NCI-H1694 (cell line): ENCODE measurements around the gene MCOLN3.

Source experiments
- DNase-seq: peaks from one replicate; lab custom pipeline; 2025; lab: John Stamatoyannopoulos, UW

MCOLN3 gene, protein sequence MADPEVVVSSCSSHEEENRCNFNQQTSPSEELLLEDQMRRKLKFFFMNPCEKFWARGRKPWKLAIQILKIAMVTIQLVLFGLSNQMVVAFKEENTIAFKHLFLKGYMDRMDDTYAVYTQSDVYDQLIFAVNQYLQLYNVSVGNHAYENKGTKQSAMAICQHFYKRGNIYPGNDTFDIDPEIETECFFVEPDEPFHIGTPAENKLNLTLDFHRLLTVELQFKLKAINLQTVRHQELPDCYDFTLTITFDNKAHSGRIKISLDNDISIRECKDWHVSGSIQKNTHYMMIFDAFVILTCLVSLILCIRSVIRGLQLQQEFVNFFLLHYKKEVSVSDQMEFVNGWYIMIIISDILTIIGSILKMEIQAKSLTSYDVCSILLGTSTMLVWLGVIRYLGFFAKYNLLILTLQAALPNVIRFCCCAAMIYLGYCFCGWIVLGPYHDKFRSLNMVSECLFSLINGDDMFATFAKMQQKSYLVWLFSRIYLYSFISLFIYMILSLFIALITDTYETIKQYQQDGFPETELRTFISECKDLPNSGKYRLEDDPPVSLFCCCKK

DNA sequence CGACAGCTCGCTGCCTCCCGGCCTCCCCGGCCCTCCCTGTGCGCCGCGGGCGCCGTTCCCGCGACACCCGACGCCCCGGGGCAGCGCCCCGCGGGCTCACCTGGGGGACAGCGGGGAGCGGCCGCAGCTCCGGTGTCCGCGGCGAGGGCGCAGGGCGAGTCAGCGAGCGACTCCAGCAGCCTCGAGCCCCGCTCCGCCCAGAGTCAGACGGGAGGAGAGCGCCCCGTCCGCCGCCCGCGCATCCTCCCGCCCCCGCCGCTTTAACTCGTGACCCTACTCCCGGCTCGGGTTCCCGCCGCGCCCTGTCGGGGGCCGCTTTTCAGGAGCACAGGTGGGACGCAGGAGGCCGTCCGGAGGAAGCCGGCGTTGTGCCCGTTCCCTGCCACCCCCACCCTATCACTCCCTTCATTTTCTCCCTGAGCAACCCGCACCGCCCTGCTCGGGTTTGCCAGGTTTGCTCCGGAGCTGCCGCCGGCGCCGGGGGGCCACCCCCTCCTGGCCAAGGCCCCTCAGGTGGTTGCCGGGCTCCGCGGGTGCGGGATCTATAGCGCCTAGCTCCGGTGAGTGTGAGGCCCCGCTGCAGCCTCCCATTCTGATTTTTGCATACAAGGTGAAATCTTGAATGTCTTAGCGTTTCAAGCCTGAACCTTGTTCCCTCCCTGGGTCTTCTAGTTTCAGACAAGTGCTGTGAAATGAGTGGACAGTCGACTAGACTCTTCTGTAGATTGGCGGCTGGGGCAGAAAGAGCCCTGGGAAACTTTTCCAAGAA is at the start of gene MCOLN3:
Gene MCOLN3, minus strand, starts transcription at position 205 of the 769 bp plus-strand sequence. CDS start 3,140 bp downstream, outside the sequence.
- no peak for DNase-seq

DNA sequence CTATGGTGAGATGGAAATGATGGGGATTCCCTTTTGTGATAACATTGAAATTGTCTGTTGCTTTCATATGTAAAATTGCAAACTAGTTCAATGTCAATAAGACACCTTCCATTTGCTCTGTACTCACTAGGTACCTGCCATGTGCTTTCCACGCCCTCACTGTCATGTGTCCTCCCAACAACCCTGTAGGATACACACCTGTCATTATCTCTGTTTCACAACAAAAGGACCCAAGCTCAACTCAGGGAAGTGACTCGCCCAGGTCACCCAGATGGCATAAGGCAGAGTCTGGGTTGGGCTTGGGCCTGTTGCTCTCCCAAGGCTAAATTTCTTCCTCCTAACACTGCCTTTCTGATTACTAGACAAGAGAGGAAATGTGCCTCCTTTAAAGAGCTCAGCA is 45.3 kb upstream of the MCOLN3 start:
- no peak for DNase-seq

DNA sequence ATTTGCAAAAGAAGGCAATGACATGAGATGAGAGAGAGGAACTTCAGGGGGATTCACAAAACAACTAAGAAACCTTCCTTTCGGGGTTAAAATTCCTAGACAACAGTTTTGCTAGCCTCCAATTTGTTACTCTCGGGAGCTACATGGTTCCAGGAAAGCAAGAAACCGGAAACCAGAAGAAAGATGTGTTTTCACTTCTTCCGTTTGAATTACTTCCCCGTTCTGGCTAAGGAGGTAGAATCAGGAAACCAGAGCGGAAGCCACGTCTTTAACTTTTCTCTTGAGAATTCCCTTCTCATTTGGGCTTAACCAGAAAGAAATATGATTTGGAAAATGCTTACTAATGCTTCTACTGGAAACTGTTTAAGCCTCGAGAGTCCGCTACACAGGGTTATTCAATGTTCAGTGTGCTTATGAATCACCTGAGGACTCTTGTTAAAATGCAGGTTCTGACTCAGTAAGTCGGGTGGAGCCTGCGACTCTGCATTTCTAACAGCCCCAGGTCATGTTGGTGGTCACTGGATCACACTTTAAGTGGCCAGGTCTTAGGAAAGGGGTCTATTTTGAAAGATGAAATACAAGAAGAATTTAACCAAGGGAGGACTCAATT is 43.5 kb upstream of the MCOLN3 start:
- DNase-seq, result no peak

DNA sequence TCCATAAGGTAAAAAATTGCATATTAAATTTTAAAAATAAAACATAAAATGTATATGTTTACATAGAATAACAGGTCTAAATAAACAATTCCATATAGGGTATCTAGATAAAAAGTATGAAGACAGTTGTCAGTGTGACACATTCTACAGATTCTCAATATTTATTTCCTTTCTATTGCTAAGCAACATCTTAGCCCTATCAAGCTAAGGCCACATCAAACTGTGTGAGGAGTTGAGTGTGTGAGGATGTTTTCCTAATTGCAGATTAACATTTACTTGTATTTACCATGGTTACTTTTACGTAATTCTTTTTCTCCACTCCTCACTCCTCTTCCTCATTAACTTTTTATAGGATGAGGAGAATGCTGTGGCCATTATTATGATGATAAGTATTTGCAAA is 41.9 kb upstream of the MCOLN3 start:
- no peak for DNase-seq

DNA sequence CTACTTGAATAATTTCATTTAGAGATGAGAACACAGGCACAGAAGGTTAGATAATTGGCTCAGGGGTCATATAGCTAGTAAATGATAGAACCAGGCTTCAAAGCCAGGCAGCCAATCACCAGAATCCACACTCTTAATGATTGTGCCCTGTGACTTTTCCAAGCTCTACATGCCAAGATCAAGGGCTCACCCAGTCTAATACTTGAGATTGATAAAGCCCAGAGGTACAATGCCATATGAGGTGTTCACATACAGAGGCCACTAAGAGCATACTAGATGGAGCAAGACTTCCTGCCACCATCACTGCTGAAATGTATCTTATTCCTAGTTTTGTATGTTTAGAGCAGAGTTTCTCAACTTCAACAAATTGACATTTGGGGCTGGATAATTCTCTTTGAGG is 40.9 kb upstream of the MCOLN3 start:
- no peak for DNase-seq

DNA sequence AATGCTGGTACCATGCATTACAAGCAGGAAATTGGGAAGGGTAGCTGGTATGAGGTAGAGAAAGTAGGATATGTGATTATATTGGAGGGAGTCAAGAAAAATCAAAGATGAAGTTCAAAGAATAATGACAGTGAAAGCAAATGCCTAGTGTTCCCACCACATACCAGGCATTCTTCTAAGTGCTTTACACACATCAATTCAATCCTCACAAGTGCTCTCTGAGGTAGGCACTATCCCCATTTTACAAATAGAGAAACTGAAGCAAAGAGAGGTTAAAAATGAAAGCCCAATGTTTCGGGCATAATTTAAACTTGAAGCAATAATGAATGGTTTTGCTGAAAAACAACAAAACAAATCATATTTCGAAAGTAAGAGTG is 40.1 kb upstream of the MCOLN3 start:
- no peak for DNase-seq

DNA sequence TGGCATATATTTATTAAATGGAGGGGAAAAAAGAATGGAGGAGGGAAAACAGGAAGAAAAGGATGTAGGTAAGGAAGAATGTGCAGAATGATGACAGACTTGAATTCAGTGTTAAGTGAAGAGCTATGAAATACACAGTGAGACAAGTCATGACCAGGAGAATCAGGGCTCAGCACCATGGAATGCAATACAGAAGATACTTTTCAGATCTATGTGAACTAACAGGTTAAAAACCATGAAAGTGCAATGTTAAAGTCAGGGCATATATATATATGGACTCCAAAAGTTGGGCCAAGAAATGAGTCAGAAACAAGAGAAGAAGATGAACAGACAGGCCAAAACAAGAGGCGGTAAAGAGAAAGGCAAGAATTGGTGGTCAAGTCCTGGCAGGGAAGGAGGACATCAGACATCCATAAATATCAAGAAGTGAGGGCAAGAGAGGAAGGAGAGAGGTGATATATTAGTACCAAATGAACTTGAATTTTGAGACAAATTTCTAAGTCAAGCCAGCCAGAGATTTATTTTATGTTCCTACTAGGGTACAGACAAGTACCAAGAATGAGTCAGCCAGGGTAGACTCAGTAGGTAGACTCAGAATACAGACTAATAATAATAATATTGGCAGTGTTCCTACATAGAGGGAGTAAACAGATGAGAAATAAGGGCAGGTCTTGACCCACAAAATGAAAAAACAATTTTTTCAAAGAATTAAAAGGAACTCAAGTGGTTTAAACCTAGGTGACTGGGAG is 39.5 kb upstream of the MCOLN3 start:
- DNase-seq, result no peak

DNA sequence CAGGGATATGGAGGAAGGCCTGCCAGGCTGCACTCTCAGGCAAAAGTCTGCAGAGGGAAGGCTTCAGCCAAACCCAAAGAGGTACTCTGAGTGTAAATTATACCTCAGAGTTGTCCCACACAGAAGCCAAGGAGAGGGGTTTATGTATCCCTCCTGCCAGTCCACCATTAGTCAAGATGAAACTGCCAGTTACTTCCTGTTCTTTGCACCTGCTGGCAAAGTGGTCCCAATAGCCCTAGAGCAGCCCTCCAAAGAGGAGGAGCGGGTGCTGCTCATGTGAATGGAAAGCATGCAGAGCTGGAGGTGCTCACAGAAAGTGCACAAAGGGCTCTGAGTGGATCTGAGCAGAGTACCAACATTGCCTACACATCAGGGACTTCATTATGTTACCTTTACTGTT is 37.1 kb upstream of the MCOLN3 start:
- DNase-seq, result no peak

DNA sequence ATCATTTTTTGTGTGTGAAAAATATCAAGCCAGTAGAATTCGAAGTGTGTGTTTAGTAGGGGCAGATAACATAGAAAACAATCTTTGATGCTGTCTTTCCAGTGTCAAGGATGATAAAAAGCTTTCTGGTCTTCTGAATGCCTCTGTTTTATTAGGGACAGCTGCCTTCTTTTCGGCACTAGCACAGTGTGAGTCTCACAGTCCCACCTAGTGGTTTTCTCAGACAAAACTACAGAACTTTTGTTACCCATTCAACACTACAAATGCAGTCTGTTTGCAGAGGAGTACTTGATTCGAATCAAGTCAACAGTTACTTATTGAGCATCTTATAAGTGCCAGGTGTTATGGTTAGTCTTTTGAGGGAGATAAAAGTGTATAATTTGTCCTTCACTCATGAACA is 30.6 kb upstream of the MCOLN3 start:
- no peak for DNase-seq

DNA sequence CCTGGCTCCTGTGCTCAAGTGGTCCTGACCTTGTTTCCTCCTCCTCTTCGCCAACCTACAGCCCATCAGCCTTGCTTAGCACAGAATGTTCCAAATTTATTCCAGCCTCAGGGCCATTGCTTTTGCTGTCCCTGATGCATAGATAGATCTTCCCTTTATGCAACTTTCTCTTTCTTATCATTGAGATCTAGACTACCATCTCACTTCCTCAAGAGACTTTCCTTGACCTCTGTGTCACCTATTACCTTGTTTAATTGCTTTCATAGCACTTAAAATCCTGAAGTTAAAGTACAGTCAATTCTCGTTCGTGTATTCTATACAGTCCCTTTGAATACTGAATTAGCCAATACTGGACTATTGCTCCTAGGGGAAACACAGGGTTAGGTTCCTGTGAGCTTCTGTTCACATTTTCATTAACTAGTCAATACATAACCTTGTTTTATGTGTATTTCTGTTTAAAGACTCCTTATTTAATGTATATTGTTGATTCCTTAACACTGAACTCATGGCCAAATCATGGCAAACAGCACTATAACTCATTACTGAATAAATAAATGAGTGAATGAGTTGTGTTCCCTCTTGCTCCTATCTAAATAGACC is 26.2 kb upstream of the MCOLN3 start:
- no peak for DNase-seq

DNA sequence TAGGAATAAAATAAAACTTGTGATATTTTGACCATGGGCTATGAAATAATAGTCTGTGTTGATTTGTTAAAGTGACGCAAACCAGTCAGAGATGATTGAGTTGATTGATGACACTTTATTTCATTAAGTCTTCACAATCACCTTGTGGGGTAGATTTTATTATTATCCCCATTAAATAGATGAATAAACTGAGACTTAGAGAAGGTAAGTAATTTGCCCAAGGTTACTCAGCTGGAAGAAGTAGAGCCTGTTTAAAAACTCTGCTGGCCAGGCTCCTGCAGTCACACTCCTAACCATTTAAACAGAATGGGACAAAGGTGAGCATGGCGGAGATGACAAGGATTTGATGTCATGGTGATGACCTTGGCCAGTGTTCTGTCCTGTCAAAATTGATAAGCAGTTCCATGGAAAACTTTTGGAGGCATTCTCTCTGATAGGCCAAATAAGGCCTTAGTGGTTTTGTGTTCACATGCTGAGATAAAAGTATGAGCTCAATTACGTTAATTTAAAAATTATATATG is 22.7 kb upstream of the MCOLN3 start:
- no peak for DNase-seq

DNA sequence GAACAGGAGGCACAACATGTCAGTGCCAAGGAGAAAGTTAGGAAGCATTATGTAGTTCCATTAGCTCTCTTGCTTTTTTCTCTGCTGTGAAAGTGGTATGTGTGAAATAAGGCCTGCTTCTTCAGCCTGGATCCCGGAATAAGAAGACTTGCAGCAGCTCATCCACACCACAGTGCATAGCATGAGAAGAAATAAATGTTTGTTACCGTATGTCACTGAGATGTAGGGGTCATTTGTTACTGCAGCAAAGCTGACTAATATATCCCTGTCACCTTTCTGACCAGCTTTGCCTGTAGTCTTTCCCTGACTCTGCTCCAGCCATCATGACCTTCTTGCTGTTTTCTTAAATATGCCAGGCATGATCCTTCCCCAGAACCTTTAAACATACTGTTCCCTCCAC is 20.5 kb upstream of the MCOLN3 start:
- no peak for DNase-seq

DNA sequence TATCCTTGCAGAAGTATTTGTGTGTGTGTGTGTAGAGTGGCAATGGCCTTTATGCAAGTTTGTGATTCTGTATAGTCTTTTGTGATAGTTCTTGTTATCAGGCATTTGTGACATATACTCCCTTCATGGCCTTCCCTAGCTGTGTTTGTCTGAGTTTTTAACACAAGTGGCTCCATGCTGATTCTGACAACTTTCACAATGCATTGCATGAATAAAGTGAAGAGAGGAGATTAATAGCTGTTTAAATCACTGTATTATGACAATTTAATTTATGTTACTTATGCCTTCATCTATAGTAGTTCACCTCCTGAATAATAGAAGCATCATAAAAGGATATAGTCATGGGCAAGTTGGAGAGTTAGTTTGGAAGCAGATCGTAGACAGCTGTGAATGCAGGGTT is 17.2 kb upstream of the MCOLN3 start:
- DNase-seq, result no peak

DNA sequence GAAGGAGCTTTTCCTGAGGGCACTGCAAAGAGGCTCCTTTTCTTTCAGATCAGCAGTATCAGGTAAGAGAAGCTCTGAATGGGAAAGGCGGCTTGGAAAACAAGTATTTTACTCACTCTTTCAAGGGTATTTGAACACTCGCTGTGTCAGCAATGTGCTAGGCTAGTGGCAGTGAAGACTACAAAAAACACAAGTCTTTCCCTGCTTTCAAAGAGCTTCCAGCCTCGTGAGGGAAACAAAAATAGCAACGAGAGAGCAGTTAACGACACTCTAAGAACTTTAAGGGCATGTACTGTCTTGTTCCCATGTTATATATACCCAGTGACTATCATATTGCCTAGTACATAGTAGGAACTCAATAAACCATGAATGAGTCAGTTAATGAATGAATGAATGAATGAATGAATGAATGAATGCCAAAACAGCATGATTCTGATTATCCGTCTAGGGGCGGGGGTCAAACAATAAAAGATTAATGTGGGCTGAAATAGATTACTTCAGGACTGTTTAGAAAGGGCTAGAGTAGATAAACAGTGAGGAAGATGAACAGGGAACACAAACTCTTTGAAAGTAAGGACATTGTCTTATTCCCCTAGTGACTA is 14.2 kb upstream of the MCOLN3 start:
- DNase-seq, result no peak

DNA sequence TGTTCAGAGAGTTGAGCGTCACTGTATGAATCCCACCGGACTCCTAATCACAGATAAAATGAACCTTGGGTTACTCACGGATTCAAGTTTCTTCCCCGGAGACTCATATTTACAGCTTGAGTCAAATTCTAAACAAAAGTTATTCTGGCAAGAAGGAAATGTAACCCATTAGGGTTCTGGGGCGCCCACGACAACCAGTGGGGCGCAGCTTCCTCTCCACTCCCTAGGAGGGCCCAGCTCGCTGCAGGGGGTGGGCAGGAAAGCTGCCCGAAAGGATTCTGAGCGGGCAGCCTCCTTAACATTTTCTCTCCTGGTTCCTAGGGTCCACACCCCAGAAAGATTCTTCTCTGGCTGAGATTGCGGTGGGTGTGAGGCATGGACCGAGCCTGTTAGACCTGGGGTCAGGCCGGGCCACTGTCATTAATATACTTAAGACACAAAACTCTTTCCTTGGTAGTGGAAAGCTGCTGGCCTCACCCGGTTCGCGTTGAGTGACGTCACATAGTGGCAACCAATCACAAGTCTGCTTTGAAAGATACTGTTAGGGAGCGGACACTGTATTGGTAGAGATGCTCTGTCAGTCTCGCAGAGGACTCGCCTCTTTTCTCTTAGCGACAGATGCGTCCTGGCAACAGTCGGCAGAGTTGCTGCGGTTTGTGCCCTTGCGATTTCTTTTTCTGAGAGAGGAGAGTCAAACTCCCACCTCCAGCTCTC is 13.6 kb upstream of the MCOLN3 start:
- peak; percentile 19 for DNase-seq

DNA sequence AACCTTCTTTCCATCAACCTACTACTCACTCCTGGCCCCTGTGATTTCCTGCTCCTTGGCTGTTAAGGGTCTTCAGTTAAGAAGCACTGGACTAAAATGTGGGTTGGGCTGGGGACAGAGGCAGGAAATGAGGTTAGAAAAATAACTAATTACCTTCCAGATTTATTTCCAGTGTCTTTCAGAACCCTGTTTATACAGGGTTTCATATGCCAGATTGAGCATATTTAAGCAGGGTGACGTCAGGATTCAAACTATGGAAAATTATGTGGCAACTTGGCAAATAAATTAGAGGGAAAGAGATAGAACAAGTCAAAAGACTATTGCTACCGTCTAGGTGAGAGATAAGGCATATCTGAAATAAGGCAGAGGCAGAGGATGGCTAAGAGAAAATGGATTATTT is 11.7 kb upstream of the MCOLN3 start:
- no peak for DNase-seq

DNA sequence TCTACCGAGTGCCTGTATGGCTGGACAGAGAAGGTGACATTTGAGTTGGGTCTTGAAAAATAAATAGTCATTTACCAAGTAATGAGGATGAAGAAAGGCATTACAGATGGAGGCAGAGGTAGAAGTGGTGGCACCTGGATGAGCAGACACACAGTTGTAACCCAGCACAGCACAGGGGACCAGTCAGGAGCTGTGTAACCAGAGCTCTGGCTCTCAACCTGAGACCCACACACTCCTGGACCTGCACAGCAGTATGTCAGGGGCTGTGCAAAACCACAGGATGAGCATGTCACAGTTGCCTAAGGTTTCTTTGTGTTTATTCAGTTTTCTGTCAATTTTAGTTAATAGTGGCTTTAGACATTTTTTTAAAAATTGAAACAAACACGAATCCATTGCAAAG is 11.3 kb upstream of the MCOLN3 start:
- no peak for DNase-seq

DNA sequence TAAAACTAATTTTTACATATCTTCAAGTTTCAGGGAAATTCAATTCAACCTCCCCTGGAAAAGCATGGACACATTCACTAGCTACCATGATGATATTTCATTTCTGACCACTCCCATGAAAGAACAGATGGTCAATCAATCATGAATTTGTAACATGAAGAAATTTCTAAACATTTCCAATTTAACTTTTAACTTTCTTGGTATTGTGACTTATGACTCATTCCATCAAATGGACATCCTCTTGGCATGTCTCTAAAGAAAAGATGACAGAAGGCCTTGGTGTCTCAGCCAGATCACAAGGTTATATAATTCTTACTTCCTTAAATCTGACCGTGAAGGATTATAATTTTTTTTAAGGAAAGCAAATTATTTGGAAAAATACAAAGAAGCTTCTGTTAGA is 10.5 kb upstream of the MCOLN3 start:
- no peak for DNase-seq

DNA sequence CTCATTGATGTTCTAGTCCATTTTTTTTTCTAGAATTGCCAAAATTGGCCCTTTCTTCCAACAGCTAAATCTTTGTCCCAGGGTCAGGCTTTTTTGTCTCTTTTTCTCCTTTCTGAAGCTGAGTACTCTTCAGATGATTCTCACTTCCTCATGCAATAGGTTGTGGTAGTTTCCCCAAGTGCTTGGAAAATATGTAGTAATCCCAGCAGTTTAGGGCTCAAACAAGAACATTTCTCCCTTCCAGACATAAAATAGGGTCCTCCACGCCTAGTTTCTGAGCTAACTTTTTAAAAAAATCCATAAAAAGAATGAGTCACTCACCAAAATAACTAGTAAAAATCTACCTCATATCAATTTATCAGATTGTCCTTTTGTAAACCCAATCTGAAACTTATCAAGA is 10.0 kb upstream of the MCOLN3 start:
- DNase-seq, result no peak

DNA sequence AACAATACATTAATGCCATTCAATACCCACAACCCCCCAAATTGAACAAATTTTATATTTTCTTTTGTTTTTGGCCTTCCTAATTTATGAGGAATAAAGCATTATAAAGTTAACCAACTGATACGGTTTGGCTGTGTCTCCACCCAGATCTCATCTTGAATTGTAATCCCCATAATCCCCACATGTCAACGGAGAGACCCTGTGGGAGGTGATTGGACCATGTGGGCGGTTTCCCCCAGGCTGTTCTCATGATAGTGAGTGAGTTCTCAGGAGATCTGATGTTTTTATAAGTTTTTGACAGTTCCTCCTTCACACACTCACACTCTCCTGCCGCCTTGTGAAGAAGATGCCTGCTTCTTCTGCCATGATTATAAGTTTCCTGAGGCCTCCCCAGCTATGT is 6.4 kb upstream of the MCOLN3 start:
- DNase-seq, result no peak
